Measurements from ENCODE around the gene PDZD7. TPM values are rescaled to one million over a fixed set of nuclear protein-coding genes. Genes with fewer than 3 reads are reported as not detected.
A peak's percentile ranks its signal among the peaks of the same experiment; 100 is the strongest.

The PDZD7 gene
- total and polyA plus RNA-seq, 12 donors: 0.13 to 0.66 (median 0.22) TPM; not detected in 1

- H3K9me3 ChIP-seq: no peaks in the 10 kb centered on the region
- ATAC-seq: peak in 1 of 8 donors; percentile 4
- WGBS, 2 donors: 5% methylated on average over 43 to 46 of the region's 46 CpGs
These were observed 34.1 kb downstream of the PDZD7 start for GRCh38 chr10:100996678-100997359.

GRCh38 chr10:100995181-100995580 is 35.7 kb downstream of the PDZD7 start:
- Histone ChIP-seq H3K36me3 (peaks cover 0 to 40% (median 7%) of the 10 kb centered on the region in 9 donors), H3K4me3 (no peak overlapping the region), H3K27ac (no peak overlapping the region), H3K27me3 (no peaks in the 10 kb centered on the region), H3K4me1 (peaks cover 4 to 31% (median 18%) of the 10 kb centered on the region in 9 donors), H3K9me3 (no peaks in the 10 kb centered on the region)
- no peak for DNase-seq
- no peak for ATAC-seq
- intact Hi-C loops (cut with DNase I): loop anchor here in 6 of 10 donors (2.0 to 10.0 kb wide), 5 partner anchors 18 to 70 kb away; partner anchors contain the start of genes KAZALD1 (in 2 of the 6), PDZD7 (in 1 of the 6) and SFXN3 (in 1 of the 6)
- 53 to 65% methylated on average over 6 of the region's 6 CpGs for WGBS, 2 donors
- TF ChIP-seq, protein P1, sequence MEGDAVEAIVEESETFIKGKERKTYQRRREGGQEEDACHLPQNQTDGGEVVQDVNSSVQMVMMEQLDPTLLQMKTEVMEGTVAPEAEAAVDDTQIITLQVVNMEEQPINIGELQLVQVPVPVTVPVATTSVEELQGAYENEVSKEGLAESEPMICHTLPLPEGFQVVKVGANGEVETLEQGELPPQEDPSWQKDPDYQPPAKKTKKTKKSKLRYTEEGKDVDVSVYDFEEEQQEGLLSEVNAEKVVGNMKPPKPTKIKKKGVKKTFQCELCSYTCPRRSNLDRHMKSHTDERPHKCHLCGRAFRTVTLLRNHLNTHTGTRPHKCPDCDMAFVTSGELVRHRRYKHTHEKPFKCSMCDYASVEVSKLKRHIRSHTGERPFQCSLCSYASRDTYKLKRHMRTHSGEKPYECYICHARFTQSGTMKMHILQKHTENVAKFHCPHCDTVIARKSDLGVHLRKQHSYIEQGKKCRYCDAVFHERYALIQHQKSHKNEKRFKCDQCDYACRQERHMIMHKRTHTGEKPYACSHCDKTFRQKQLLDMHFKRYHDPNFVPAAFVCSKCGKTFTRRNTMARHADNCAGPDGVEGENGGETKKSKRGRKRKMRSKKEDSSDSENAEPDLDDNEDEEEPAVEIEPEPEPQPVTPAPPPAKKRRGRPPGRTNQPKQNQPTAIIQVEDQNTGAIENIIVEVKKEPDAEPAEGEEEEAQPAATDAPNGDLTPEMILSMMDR (IDR thresholded peaks at IDR 0.05): no peak

More at GRCh38 chr10:100996678-100997359, 34.1 kb downstream of the PDZD7 start:
- Histone ChIP-seq H3K36me3 (peaks cover 0 to 23% (median 0%) of the 10 kb centered on the region in 9 donors), H3K27me3 (no peaks in the 10 kb centered on the region), H3K27ac (peak overlapping the region; percentile 98 to 100 (median 100)), H3K4me3 (peak overlapping the region; percentile 44 to 93 (median 85)), H3K4me1 (peaks cover 7 to 45% (median 35%) of the 10 kb centered on the region in 9 donors)
- intact Hi-C loops (cut with DNase I): loop anchor here in 3 of 10 donors (1.0 to 10.0 kb wide), 5 partner anchors 16 to 68 kb away; partner anchors contain the start of genes KAZALD1 (in 2 of the 3), PDZD7 (in 1 of the 3) and SFXN3 (in 1 of the 3)
- TF ChIP-seq, protein P1 (IDR thresholded peaks at IDR 0.05): no peak
- peak in 1 of 2 donors; percentile 48 for DNase-seq

DNA sequence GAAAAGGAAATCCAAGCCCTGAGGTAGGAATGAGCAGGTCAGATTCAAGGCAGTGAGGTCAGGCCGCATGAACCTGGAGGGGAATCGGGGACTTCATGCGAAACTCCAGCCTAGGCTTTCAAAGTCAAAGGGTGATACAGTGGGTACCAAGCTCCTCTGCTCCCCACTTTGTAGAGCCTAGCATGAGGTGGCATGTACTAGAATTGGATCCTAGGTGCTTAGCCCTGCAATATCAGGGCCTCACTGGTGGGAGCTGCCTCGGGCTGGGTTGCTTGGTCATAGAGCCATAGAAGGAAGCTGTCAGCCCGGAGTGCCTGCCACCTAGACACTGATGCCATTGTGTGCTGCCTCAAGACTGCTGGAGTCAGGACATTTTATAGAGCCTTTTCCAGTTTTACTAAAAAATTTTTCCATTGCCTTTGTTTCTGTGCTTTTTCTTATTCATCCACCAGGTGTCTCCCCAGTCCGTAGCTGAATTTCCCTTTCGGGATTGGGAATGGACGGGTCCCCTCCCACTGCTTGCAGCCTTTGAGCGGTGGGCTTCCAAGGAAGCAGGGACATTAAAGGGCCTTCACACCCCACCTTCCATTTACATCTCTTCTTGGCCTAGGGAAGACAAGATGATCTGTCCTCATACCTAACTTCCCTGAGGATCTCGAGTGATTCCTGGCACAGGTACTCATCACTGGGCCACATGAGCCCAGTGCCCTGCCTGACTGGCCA is 36.8 kb downstream of the PDZD7 start:
- Histone ChIP-seq H3K36me3 (peaks cover 0 to 48% (median 7%) of the 10 kb centered on the region in 9 donors), H3K9me3 (no peaks in the 10 kb centered on the region), H3K27ac (no peak overlapping the region), H3K27me3 (no peaks in the 10 kb centered on the region), H3K4me3 (no peak overlapping the region), H3K4me1 (peaks cover 4 to 30% (median 21%) of the 10 kb centered on the region in 9 donors)
- 58 to 61% methylated on average over 10 of the region's 10 CpGs for WGBS, 2 donors
- ATAC-seq (no peak), DNase-seq (no peak)
- intact Hi-C loops (cut with DNase I): loop anchor here in 8 of 10 donors (1.0 to 10.0 kb wide), 5 partner anchors 19 to 71 kb away; partner anchors contain the start of gene KAZALD1 (in 1 of the 8)
- TF ChIP-seq, protein P1 (IDR thresholded peaks at IDR 0.05): peak; percentile 56 to 82 (median 72)

GRCh38 chr10:100989088-100989487 is 41.8 kb downstream of the PDZD7 start:
- H3K27ac ChIP-seq: no peak overlapping the region
- TF ChIP-seq, protein P1 (IDR thresholded peaks at IDR 0.05): no peak
- H3K27me3 ChIP-seq: no peaks in the 10 kb centered on the region
- DNase-seq (no peak), ATAC-seq (no peak)
- peaks cover 12 to 34% (median 25%) of the 10 kb centered on the region in 9 donors for H3K4me1 ChIP-seq
- H3K4me3 ChIP-seq: no peak overlapping the region
- intact Hi-C loops (cut with DNase I): loop anchor here in 2 of 10 donors (5.0 kb wide), 2 partner anchors 38 to 43 kb away; partner anchors contain the start of genes PDZD7 (in 1 of the 2) and SFXN3 (in 1 of the 2)
- no peaks in the 10 kb centered on the region for H3K9me3 ChIP-seq
- 85 to 89% methylated on average over 21 of the region's 21 CpGs for WGBS, 2 donors
- peaks cover 0 to 62% (median 12%) of the 10 kb centered on the region in 9 donors for H3K36me3 ChIP-seq

Data from heart right ventricle (tissue), 16 donors.